ENCODE data around the gene UBE2H. TPM values are rescaled to one million over a fixed set of nuclear protein-coding genes. Genes with fewer than 3 reads are reported as not detected.
A peak's percentile ranks its signal among the peaks of the same experiment; 100 is the strongest.

The UBE2H gene
- total and polyA plus RNA-seq, 2 donors from 2014 or later = 40.6 to 107 TPM

GRCh38 chr7:129821476-129821875 is 131.3 kb downstream of the UBE2H start:
- no peaks in the 10 kb centered on the region for H3K36me3 ChIP-seq (ENCODE audit: control insufficient read depth in 2 of 3, insufficient read depth in 3 of 3, low read length in 3 of 3)
- H3K4me3 ChIP-seq (ENCODE audit: low read length in 3 of 3) = no peak overlapping the region
- no peak for DNase-seq
- H3K27ac ChIP-seq (ENCODE audit: low read depth in 2 of 2, low read length in 2 of 2) = no peak overlapping the region
- H3K27me3 ChIP-seq (ENCODE audit: control insufficient read depth, insufficient read depth, low read length) = no peaks in the 10 kb centered on the region
- H3K4me1 ChIP-seq (ENCODE audit: control insufficient read depth in 2 of 3, insufficient read depth in 2 of 3, low read depth in 1 of 3, low read length in 3 of 3) = peaks cover 0 to 2% (median 0%) of the 10 kb centered on the region in 3 donors
- no peak for FAIRE-seq
- H3K9ac ChIP-seq (ENCODE audit: low read length in 3 of 3) = no peak overlapping the region
- TF ChIP-seq CTCF (IDR thresholded peaks at IDR 0.05; ENCODE audit: borderline replicate concordance, extremely low read depth, insufficient read depth) = no peak
- intact Hi-C loops (cut with DNase I) = loop anchor here (10.0 kb wide), 1 partner anchor 193 kb away; no protein-coding TSS in a partner anchor
- peaks cover 0 to 2% (median 0%) of the 10 kb centered on the region in 3 donors for H3K9me3 ChIP-seq (ENCODE audit: control insufficient read depth in 2 of 3, insufficient read depth in 1 of 3, low read length in 3 of 3)

DNA sequence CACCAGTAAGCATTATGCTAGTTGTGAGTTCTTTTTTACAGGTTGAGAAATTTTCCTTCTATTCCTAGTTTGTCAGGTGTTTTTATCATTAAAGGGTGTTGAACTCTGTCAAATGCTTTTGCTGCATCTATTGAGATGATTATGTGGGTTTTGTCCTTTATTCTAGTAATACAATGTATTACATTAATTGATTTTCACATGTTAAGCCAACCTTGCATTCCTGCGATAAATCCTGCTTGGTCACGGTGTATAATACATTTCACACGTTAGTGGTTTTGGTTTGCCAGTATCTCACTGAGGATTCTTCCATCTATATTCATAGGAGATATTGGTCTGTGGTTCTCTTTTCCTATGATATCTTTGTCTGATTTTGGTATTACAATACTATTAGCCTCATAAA is 136.0 kb downstream of the UBE2H start:
- intact Hi-C loops (cut with DNase I) = no loop called here
- peaks cover 0 to 2% (median 0%) of the 10 kb centered on the region in 3 donors for H3K9me3 ChIP-seq (ENCODE audit: control insufficient read depth in 2 of 3, insufficient read depth in 1 of 3, low read length in 3 of 3)
- no peaks in the 10 kb centered on the region for H3K4me1 ChIP-seq (ENCODE audit: control insufficient read depth in 2 of 3, insufficient read depth in 2 of 3, low read depth in 1 of 3, low read length in 3 of 3)
- no peak overlapping the region for H3K9ac ChIP-seq (ENCODE audit: low read length in 3 of 3)
- H3K4me3 ChIP-seq (ENCODE audit: low read length in 3 of 3) = no peak overlapping the region
- FAIRE-seq (no peak), DNase-seq (no peak)
- H3K27me3 ChIP-seq (ENCODE audit: control insufficient read depth, insufficient read depth, low read length) = no peaks in the 10 kb centered on the region
- H3K36me3 ChIP-seq (ENCODE audit: control insufficient read depth in 2 of 3, insufficient read depth in 3 of 3, low read length in 3 of 3) = no peaks in the 10 kb centered on the region
- no peak overlapping the region for H3K27ac ChIP-seq (ENCODE audit: low read depth in 2 of 2, low read length in 2 of 2)
- TF ChIP-seq CTCF (IDR thresholded peaks at IDR 0.05; ENCODE audit: borderline replicate concordance, extremely low read depth, insufficient read depth) = no peak

GRCh38 chr7:129807863-129808262 is 144.9 kb downstream of the UBE2H start:
- Histone ChIP-seq H3K9ac (ENCODE audit: low read length in 3 of 3) (no peak overlapping the region), H3K9me3 (ENCODE audit: control insufficient read depth in 2 of 3, insufficient read depth in 1 of 3, low read length in 3 of 3) (no peaks in the 10 kb centered on the region), H3K27me3 (ENCODE audit: control insufficient read depth, insufficient read depth, low read length) (no peaks in the 10 kb centered on the region), H3K4me1 (ENCODE audit: control insufficient read depth in 2 of 3, insufficient read depth in 2 of 3, low read depth in 1 of 3, low read length in 3 of 3) (no peaks in the 10 kb centered on the region), H3K36me3 (ENCODE audit: control insufficient read depth in 2 of 3, insufficient read depth in 3 of 3, low read length in 3 of 3) (no peaks in the 10 kb centered on the region), H3K27ac (ENCODE audit: low read depth in 2 of 2, low read length in 2 of 2) (no peak overlapping the region), H3K4me3 (ENCODE audit: low read length in 3 of 3) (no peak overlapping the region)
- FAIRE-seq = no peak
- TF ChIP-seq CTCF (IDR thresholded peaks at IDR 0.05; ENCODE audit: borderline replicate concordance, extremely low read depth, insufficient read depth) = no peak
- intact Hi-C loops (cut with DNase I) = no loop called here
- peak in 1 of 5 donors; percentile 48 for DNase-seq
